Measurements from ENCODE around the gene ANGPTL4.

Gene ANGPTL4

GRCh38 chr19:8322638-8322997, 41.3 kb upstream of the ANGPTL4 start:
- no peak overlapping the region for H2AFZ ChIP-seq (ENCODE audit: low read length, unreplicated experiment)
- peaks cover 42% of the 10 kb centered on the region for H3K79me2 ChIP-seq (ENCODE audit: control insufficient read depth, insufficient read depth, low read length, unreplicated experiment)
- no peak overlapping the region for H3K27ac ChIP-seq (ENCODE audit: low read depth, low read length)
- peaks cover 12% of the 10 kb centered on the region for H3K4me1 ChIP-seq (ENCODE audit: control insufficient read depth, insufficient read depth, low read length, unreplicated experiment)
- no peaks in the 10 kb centered on the region for H3K27me3 ChIP-seq (ENCODE audit: insufficient read depth, low read length)
- H3K4me3 ChIP-seq (ENCODE audit: low read depth, low read length): peak overlapping the region; percentile 96
- H3K36me3 ChIP-seq (ENCODE audit: insufficient read depth, low read length): peaks cover 5% of the 10 kb centered on the region; the same call in 1 of the 2 replicates

- Histone ChIP-seq H3K4me3 (ENCODE audit: low read depth, low read length) (no peak overlapping the region; the same call in 1 of the 2 replicates), H3K79me2 (ENCODE audit: control insufficient read depth, insufficient read depth, low read length, unreplicated experiment) (peaks cover 42% of the 10 kb centered on the region), H3K36me3 (ENCODE audit: insufficient read depth, low read length) (peaks cover 5% of the 10 kb centered on the region; the same call in 1 of the 2 replicates), H2AFZ (ENCODE audit: low read length, unreplicated experiment) (no peak overlapping the region), H3K4me1 (ENCODE audit: control insufficient read depth, insufficient read depth, low read length, unreplicated experiment) (peaks cover 12% of the 10 kb centered on the region), H3K27ac (ENCODE audit: low read depth, low read length) (no peak overlapping the region), H3K27me3 (ENCODE audit: insufficient read depth, low read length) (no peaks in the 10 kb centered on the region)
Measured at GRCh38 chr19:8323781-8324185, 40.2 kb upstream of the ANGPTL4 start.

DNA sequence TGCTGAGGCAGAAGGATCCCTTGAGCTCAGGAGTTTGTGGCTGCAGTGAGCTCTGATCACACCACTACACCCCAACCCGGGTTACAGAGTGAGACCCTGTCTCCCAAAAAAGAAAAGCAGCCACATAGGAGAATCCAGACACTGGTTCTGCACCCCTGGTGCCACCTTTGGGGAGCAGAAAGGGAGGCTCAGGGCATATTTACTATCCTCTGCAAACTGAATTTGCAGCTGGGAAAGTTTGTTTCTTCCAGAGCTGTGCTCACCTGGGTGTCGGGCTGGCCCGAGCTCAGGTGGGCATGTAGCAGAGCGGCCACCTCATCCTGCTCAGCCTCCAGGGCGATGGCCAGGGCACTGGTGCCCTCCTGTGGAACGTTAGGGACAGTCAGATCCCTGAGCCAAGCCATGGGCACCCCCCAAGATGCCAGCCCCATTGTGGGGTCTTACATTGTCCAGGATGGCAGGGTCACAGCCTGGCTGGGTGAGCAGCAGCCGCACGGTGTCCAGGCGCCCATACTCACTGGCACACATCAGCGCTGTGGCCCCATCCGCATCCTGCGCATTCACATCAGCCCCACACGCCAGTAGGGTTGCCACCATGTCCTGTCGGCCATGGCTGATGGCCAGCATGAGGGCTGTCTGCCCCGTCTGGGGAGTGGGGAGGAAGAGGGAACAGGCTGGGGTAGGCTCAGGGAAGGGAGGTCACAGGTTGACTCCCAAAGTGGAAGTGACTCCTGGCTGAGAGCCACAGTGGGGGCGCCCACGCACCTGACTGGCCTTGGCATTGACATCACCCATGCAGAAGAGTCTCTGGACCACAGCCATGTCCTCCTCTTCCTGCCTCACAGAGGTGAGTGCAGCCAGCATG, 39.5 kb upstream of the ANGPTL4 start:
- peaks cover 42% of the 10 kb centered on the region for H3K79me2 ChIP-seq (ENCODE audit: control insufficient read depth, insufficient read depth, low read length, unreplicated experiment)
- H3K27ac ChIP-seq (ENCODE audit: low read depth, low read length): no peak overlapping the region
- H3K36me3 ChIP-seq (ENCODE audit: insufficient read depth, low read length): peaks cover 5% of the 10 kb centered on the region; the same call in 1 of the 2 replicates
- H2AFZ ChIP-seq (ENCODE audit: low read length, unreplicated experiment): no peak overlapping the region
- no peak overlapping the region for H3K4me3 ChIP-seq (ENCODE audit: low read depth, low read length)
- H3K4me1 ChIP-seq (ENCODE audit: control insufficient read depth, insufficient read depth, low read length, unreplicated experiment): peaks cover 12% of the 10 kb centered on the region
- no peaks in the 10 kb centered on the region for H3K27me3 ChIP-seq (ENCODE audit: insufficient read depth, low read length)

DNA sequence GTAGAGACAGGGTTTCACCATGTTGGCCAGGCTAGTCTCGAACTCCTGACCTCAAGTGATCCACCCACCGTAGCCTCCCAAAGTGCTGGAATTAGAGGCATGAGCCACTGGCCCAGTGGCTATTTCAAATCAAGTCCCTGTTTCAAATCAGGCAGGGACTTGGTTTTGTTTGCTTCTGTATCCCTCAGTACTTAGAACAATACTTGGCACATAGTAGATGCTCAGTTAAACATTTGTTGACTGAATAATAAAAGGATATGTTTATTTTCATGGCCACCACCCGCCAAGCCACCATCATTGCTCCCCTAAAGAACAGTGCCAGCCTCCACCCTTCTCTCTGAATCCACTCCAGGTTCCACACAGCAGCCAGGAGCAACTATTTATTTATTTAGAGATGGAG, 38.5 kb upstream of the ANGPTL4 start:
- Histone ChIP-seq H3K4me3 (ENCODE audit: low read depth, low read length) (no peak overlapping the region), H3K4me1 (ENCODE audit: control insufficient read depth, insufficient read depth, low read length, unreplicated experiment) (peaks cover 7% of the 10 kb centered on the region), H2AFZ (ENCODE audit: low read length, unreplicated experiment) (no peak overlapping the region), H3K79me2 (ENCODE audit: control insufficient read depth, insufficient read depth, low read length, unreplicated experiment) (peaks cover 32% of the 10 kb centered on the region), H3K27ac (ENCODE audit: low read depth, low read length) (no peak overlapping the region), H3K36me3 (ENCODE audit: insufficient read depth, low read length) (peaks cover 5% of the 10 kb centered on the region; the same call in 1 of the 2 replicates), H3K27me3 (ENCODE audit: insufficient read depth, low read length) (no peaks in the 10 kb centered on the region)

DNA sequence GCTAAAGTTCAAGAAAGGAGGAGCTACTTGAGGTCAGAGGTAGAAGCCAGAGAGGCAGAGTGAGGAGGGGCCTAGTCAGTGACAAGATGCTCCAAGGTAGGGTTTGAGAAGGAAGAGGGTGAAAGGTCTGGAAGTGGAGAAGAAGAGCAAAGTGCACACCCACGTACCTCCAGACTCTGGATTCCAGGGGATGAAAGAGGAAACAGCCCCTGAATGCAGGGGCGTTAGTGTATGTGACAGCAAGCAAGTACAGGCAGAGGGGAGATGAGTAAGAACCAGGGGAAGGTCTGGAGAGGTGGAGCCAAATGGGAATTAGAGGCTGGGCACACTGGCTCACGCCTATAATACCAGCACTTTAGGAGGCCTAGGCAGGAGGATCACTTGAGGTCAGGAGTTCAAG, 34.0 kb upstream of the ANGPTL4 start:
- no peaks in the 10 kb centered on the region for H3K36me3 ChIP-seq (ENCODE audit: insufficient read depth, low read length)
- no peaks in the 10 kb centered on the region for H3K79me2 ChIP-seq (ENCODE audit: control insufficient read depth, insufficient read depth, low read length, unreplicated experiment)
- no peak overlapping the region for H3K4me3 ChIP-seq (ENCODE audit: low read depth, low read length)
- no peak overlapping the region for H3K27ac ChIP-seq (ENCODE audit: low read depth, low read length)
- H3K27me3 ChIP-seq (ENCODE audit: insufficient read depth, low read length): peaks cover 19% of the 10 kb centered on the region
- H3K4me1 ChIP-seq (ENCODE audit: control insufficient read depth, insufficient read depth, low read length, unreplicated experiment): no peaks in the 10 kb centered on the region
- no peak overlapping the region for H2AFZ ChIP-seq (ENCODE audit: low read length, unreplicated experiment)

DNA sequence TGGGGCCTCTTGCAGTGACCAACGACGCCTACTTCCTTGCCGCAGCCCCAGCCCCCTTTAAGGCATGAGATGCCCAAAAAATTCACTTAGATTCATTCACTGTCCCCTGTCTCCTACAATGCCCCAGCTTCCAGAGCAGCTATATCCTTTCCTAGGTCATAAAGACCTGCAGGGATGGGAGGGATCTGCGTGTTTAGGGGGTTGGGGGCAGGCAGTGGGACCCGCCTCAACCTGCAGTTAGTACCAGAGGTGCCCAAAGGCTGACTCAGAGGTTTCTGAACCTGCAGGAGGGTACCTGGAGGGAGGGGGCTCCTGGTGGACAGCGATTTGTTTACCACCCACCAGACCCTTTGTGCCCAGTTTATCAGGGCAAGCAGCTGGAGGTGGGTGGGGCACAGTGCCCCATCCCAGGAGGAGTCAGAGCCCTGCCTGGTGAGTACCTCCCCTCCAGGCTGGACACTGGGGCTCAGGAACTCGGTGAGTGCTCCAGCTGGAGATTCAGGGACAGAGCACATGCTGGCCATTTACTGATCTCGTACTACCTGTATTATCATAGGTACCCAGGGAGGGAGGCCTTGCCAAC, 32.6 kb upstream of the ANGPTL4 start:
- H3K27me3 ChIP-seq (ENCODE audit: insufficient read depth, low read length): peaks cover 27% of the 10 kb centered on the region
- H3K27ac ChIP-seq (ENCODE audit: low read depth, low read length): no peak overlapping the region

DNA sequence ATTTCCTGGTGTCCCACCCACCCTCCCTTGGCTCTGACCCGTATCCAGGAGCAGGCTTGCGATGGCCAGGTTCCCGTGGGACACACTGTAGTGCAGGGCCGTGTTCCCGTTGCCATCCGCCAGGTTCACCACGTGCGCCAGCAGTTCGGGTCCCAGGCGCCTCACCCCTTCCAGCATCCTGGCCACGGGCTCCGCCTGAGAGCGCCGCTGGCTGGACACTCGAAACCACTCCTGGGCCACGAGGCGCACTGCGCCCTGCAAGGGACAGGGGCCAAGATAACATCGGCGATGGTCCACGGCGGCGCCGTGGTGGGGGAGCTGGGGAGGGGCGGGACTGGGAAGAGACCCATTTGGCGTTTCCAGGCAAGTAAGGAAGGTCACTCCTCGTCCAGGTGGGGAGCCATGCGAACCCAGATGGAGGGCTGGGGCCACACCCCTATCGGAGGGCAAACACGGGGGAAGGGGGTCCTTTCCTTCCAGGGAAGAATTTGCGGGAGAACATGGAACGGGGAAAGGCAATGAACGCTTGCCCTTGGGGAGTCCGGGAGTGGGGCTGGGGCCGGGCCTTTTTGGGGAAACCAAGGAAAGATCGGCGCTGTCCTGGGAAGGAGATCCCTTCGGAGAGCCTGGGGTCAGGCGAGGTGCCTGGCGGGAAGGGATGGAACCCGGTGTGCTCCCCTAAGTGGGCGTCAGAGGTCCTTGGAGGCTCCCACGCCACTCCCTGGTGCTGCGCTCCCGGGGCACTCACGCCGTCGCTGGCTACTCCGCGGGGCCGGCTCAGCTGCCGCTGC, 30.8 kb upstream of the ANGPTL4 start:
- no peaks in the 10 kb centered on the region for H3K4me1 ChIP-seq (ENCODE audit: control insufficient read depth, insufficient read depth, low read length, unreplicated experiment)
- no peak overlapping the region for H2AFZ ChIP-seq (ENCODE audit: low read length, unreplicated experiment)
- H3K27me3 ChIP-seq (ENCODE audit: insufficient read depth, low read length): peaks cover 27% of the 10 kb centered on the region
- H3K27ac ChIP-seq (ENCODE audit: low read depth, low read length): no peak overlapping the region
- no peaks in the 10 kb centered on the region for H3K36me3 ChIP-seq (ENCODE audit: insufficient read depth, low read length)
- no peaks in the 10 kb centered on the region for H3K79me2 ChIP-seq (ENCODE audit: control insufficient read depth, insufficient read depth, low read length, unreplicated experiment)
- H3K4me3 ChIP-seq (ENCODE audit: low read depth, low read length): no peak overlapping the region

More for the DNA sequence above, 32.6 kb upstream of the ANGPTL4 start:
- Histone ChIP-seq H3K4me1 (ENCODE audit: control insufficient read depth, insufficient read depth, low read length, unreplicated experiment) (no peaks in the 10 kb centered on the region), H3K79me2 (ENCODE audit: control insufficient read depth, insufficient read depth, low read length, unreplicated experiment) (no peaks in the 10 kb centered on the region), H3K4me3 (ENCODE audit: low read depth, low read length) (no peak overlapping the region), H2AFZ (ENCODE audit: low read length, unreplicated experiment) (no peak overlapping the region), H3K36me3 (ENCODE audit: insufficient read depth, low read length) (no peaks in the 10 kb centered on the region)

DNA sequence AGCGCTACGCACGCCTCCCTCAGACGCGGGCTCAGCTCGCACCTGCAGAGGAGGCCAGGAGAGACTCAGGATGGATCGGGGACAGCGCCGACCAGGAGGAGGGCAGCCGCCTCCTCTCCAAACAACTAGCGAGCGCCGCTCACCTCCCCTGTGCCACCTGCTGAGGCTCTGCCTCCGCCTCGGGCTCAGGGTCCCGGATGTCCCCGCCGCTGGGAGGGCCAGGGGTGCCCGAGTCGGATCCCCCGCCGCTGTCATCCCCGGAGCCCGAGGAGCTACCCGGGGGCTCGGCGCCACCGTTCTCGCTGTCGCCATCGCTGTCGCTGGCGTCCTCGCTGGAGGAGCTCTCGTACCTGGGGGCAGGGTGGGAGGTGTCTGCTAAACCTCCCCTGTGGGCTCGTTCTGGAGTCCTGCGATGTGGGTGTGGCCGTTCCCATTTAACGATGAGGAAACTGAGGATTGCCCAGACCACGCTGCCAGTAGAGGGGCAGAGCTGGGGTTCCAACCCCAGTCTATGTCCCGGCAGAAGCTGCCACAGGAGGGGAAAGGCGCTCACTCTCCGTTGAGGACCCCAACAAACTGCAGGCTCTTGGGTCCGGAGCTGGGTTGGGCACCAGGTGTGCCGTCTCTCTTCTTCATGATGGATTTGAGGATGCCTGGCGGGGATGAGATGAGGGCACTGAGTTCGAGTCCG, 30.0 kb upstream of the ANGPTL4 start:
- H3K79me2 ChIP-seq (ENCODE audit: control insufficient read depth, insufficient read depth, low read length, unreplicated experiment): no peaks in the 10 kb centered on the region
- H3K27me3 ChIP-seq (ENCODE audit: insufficient read depth, low read length): peaks cover 27% of the 10 kb centered on the region
- no peaks in the 10 kb centered on the region for H3K36me3 ChIP-seq (ENCODE audit: insufficient read depth, low read length)
- no peak overlapping the region for H2AFZ ChIP-seq (ENCODE audit: low read length, unreplicated experiment)
- H3K4me3 ChIP-seq (ENCODE audit: low read depth, low read length): no peak overlapping the region
- no peak overlapping the region for H3K27ac ChIP-seq (ENCODE audit: low read depth, low read length)
- H3K4me1 ChIP-seq (ENCODE audit: control insufficient read depth, insufficient read depth, low read length, unreplicated experiment): no peaks in the 10 kb centered on the region

DNA sequence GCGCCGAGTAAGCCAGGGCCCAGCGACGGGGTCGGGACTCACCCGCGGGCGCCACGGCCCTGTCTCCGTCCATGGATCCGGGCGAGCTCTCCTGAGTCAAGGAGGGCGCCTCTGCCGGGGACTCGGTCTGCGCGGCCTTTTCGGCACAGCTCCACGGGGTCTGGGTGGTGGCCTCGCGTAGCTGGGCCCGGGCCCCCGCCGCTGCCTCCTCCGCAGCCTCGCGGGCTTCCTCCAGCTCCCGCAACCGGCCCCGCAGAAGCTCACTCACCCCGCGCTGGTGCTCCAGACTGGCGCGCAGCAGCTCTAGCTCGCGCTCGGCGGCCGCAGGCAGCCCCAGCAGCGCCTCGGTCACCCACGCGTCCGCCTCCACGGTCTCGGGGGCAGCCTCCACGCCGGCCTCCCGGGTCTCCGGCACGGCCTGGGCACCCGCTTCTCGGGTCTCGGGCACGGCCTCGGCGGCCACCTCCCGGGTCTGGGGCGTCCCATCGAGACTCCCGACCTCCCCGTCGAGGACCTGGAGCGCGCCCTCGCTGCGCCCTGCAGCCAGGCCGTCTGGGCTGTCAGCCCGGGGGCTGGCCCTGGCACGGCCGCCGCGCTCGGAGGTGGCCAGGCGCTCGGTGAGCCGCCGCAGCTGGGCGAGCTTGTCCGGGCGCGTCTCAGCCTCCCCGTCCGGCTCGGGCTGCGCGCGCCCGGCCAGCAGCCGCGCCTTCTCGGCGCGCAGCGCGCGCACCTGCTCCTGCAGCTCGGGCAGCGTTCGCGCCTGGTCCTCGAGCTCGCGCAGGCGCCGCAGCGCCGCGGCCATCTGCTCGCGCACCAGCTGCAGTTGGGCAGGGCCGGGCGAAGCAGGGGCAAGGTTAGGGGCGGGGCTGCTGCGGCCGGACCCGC, 29.3 kb upstream of the ANGPTL4 start:
- H3K4me3 ChIP-seq (ENCODE audit: low read depth, low read length): peak overlapping the region; percentile 58; the same call in 1 of the 2 replicates
- no peaks in the 10 kb centered on the region for H3K79me2 ChIP-seq (ENCODE audit: control insufficient read depth, insufficient read depth, low read length, unreplicated experiment)
- H3K4me1 ChIP-seq (ENCODE audit: control insufficient read depth, insufficient read depth, low read length, unreplicated experiment): no peaks in the 10 kb centered on the region
- no peak overlapping the region for H3K27ac ChIP-seq (ENCODE audit: low read depth, low read length)
- peaks cover 27% of the 10 kb centered on the region for H3K27me3 ChIP-seq (ENCODE audit: insufficient read depth, low read length)
- H3K36me3 ChIP-seq (ENCODE audit: insufficient read depth, low read length): no peaks in the 10 kb centered on the region
- H2AFZ ChIP-seq (ENCODE audit: low read length, unreplicated experiment): no peak overlapping the region
